Mesenchymal stem cell (in vitro differentiated cells and primary cell): ENCODE results near the gene MTA3.

Experiments
- DNase-seq: peaks from one replicate; pipeline ENCODE4 v3.0.0-alpha.2; 2013
- H2AFZ ChIP-seq: one replicate; pipeline ENCODE4 v1.6.1; 2013; ENCODE audit warnings: low read depth, mild to moderate bottlenecking, control low read depth, inconsistent platforms, low read length, moderate library complexity
- H2AK5ac ChIP-seq: 2 replicates; pipeline ENCODE4 v1.6.1; 2013; ENCODE audit warnings: low read length, moderate library complexity, mild to moderate bottlenecking, inconsistent platforms; ENCODE audit not compliant: severe bottlenecking
- H2BK120ac ChIP-seq: one replicate; pipeline ENCODE4 v1.6.1; 2013; ENCODE audit warnings: low read depth, mild to moderate bottlenecking, inconsistent platforms, low read length, moderate library complexity
- H2BK12ac ChIP-seq, 2 experiments: one replicate each; pipeline ENCODE4 v1.6.1; 2013; ENCODE audit warnings: inconsistent platforms in 2 of 2, low read length in 2 of 2, mild to moderate bottlenecking in 2 of 2, moderate library complexity in 2 of 2, control low read depth in 1 of 2
- H2BK15ac ChIP-seq: one replicate; pipeline ENCODE4 v1.6.1; 2013; ENCODE audit warnings: mild to moderate bottlenecking, low read depth, inconsistent platforms; ENCODE audit not compliant: poor library complexity, severe bottlenecking
- H2BK5ac ChIP-seq: 2 replicates; pipeline ENCODE4 v1.6.1; 2013; ENCODE audit warnings: low read depth, mild to moderate bottlenecking, low read length, control low read depth, inconsistent platforms; ENCODE audit not compliant: poor library complexity, severe bottlenecking
- H3K14ac ChIP-seq, 2 experiments: one replicate each; pipeline ENCODE4 v1.6.1; 2013; ENCODE audit warnings: inconsistent platforms in 2 of 2, low read length in 2 of 2, control low read depth in 1 of 2, mild to moderate bottlenecking in 1 of 2, moderate library complexity in 1 of 2
- H3K18ac ChIP-seq, 2 experiments: one replicate each; pipeline ENCODE4 v1.6.1; 2013; ENCODE audit warnings: inconsistent platforms in 2 of 2, low read length in 2 of 2, control low read depth in 1 of 2, low read depth in 1 of 2, mild to moderate bottlenecking in 1 of 2
- H3K23ac ChIP-seq, 2 experiments: one replicate each; pipeline ENCODE4 v1.6.1; 2013; ENCODE audit warnings: inconsistent platforms in 2 of 2, low read length in 2 of 2, mild to moderate bottlenecking in 2 of 2, moderate library complexity in 2 of 2, control low read depth in 1 of 2
- H3K27ac ChIP-seq: 2 replicates; pipeline ENCODE4 v1.5.1; 2013; ENCODE audit warnings: mild to moderate bottlenecking, moderate library complexity, low read length, control low read depth, inconsistent platforms; ENCODE audit not compliant: poor library complexity, severe bottlenecking
- H3K27me3 ChIP-seq, 2 experiments: 2 replicates each; pipeline versions ENCODE4 v1.6.1 to v1.7.0; 2013; ENCODE audit warnings: low read length in 2 of 2, mild to moderate bottlenecking in 2 of 2, moderate library complexity in 2 of 2, control low read depth in 1 of 2, inconsistent platforms in 1 of 2; ENCODE audit not compliant: control insufficient read depth in 1 of 2, insufficient read depth in 1 of 2
- H3K36me3 ChIP-seq, 2 experiments: 2 replicates each; pipeline versions ENCODE4 v1.6.1 to v1.7.0; 2013; ENCODE audit warnings: low read length in 2 of 2, control low read depth in 1 of 2, inconsistent platforms in 1 of 2, low read depth in 1 of 2, mild to moderate bottlenecking in 1 of 2; ENCODE audit not compliant: insufficient read depth in 2 of 2, control insufficient read depth in 1 of 2
- H3K4ac ChIP-seq, 2 experiments: one replicate each; pipeline ENCODE4 v1.6.1; 2013; ENCODE audit warnings: inconsistent platforms in 2 of 2, low read length in 2 of 2, mild to moderate bottlenecking in 2 of 2, moderate library complexity in 2 of 2, control low read depth in 1 of 2, low read depth in 1 of 2
- H3K4me1 ChIP-seq: 2 replicates; pipeline ENCODE4 v1.6.1; 2013; ENCODE audit warnings: low read depth, low read length, control low read depth; ENCODE audit not compliant: control insufficient read depth, insufficient read depth
- H3K4me2 ChIP-seq: 2 replicates; pipeline ENCODE4 v1.6.1; 2013; ENCODE audit warnings: low read length, mild to moderate bottlenecking, inconsistent platforms; ENCODE audit not compliant: poor library complexity, severe bottlenecking
- H3K4me3 ChIP-seq, 2 experiments: 2 replicates each; pipeline versions ENCODE4 v1.5.1 to v1.7.0; 2013; ENCODE audit warnings: low read length in 2 of 2, mild to moderate bottlenecking in 2 of 2, control low read depth in 1 of 2, low read depth in 1 of 2; ENCODE audit not compliant: insufficient read depth in 1 of 2
- H3K79me1 ChIP-seq: replicated peaks from 2 replicates; pipeline ENCODE4 v1.6.1; 2013; ENCODE audit warnings: mild to moderate bottlenecking, control low read depth, low read length, inconsistent platforms; ENCODE audit not compliant: poor library complexity, severe bottlenecking
- H3K9ac ChIP-seq: 2 replicates; pipeline ENCODE4 v1.7.0; 2013; ENCODE audit warnings: mild to moderate bottlenecking, low read length, moderate library complexity
- H3K9me3 ChIP-seq: 2 replicates; pipeline ENCODE4 v1.7.0; 2013; ENCODE audit warnings: mild to moderate bottlenecking, low read length; ENCODE audit not compliant: control insufficient read depth
- H4K8ac ChIP-seq: one replicate; pipeline ENCODE4 v1.6.1; 2013; ENCODE audit warnings: inconsistent platforms, mild to moderate bottlenecking, low read length, moderate library complexity
- H4K91ac ChIP-seq: one replicate; pipeline ENCODE4 v1.6.1; 2013; ENCODE audit warnings: mild to moderate bottlenecking, low read length, inconsistent platforms
- WGBS: methylation state at CpG from one replicate; pipeline ENCODE4 v1.1.7; 2013; ENCODE audit warnings: mixed read lengths; 5-methylcytosine and 5-hydroxymethylcytosine counted together

MTA3 gene

GRCh38 chr2:42775810-42776209 is 207.4 kb downstream of the MTA3 start:
- Histone ChIP-seq H3K4me2 (no peak overlapping the region), H3K9ac (no peak overlapping the region), H3K4ac (no peak overlapping the region), H4K8ac (no peak overlapping the region), H3K9me3 (no peaks in the 10 kb centered on the region), H3K4me3 (no peak overlapping the region), H2BK15ac (no peak overlapping the region), H3K23ac (no peak overlapping the region), H3K27ac (no peak overlapping the region), H2BK12ac (no peak overlapping the region), H3K14ac (no peak overlapping the region), H3K4me1 (no peaks in the 10 kb centered on the region), H3K36me3 (no peaks in the 10 kb centered on the region), H2AK5ac (no peak overlapping the region), H2BK120ac (no peak overlapping the region), H4K91ac (no peak overlapping the region), H3K27me3 (no peaks in the 10 kb centered on the region), H2AFZ (no peak overlapping the region), H3K18ac (no peak overlapping the region), H2BK5ac (no peak overlapping the region), H3K79me1 (no peaks in the 10 kb centered on the region)
- WGBS = 98% methylated on average over 2 of the region's 3 CpGs
- no peak for DNase-seq

DNA sequence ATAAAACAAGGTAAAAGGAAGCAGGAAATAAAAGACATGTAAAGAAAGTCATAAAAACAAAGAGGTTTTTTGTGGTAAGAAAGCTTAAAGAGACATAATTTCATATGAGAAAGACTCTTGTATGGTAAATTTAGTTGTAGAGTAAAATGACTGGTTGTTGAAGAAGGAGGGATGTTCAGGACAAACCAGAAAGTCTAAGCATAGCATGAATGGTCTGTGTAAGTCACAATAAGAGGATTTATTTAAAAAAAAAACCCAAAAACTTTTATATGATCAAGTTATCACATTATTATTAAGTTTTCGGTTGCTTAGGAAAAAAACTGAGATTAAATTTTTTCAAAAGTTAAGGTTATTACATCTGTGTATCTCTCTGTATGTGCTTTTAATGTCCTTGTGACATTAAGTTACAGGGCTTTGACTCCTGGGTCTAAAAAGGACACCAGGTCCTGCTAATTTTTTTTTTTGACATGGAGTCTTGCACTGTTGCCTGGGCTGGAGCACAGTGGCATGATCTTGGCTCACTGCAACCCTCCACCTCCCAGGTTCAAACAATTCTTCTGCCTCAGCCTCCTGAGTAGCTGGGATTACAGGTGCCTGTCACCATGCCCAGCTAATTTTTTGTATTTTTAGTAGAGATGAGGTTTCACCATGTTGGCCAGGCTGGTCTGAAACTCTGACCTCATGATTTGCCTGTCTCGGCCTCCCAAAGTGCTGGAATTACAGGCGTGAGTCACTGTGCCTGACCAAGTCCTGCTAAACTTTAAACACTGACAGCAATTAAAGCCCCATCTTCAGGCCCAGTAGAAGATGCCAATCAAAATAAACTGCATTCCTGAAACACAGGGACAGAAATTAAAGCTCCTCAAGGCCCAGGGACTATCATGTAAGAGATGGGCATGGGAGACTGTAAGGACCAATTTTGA is 209.7 kb downstream of the MTA3 start:
- Histone ChIP-seq H3K27me3 (no peaks in the 10 kb centered on the region), H3K14ac (no peak overlapping the region), H3K4me1 (no peaks in the 10 kb centered on the region), H3K27ac (no peak overlapping the region), H2AK5ac (no peak overlapping the region), H3K36me3 (no peaks in the 10 kb centered on the region), H3K9me3 (no peaks in the 10 kb centered on the region), H3K4me3 (no peak overlapping the region), H4K8ac (no peak overlapping the region), H4K91ac (no peak overlapping the region), H3K23ac (no peak overlapping the region), H3K4me2 (no peak overlapping the region), H2BK5ac (no peak overlapping the region), H3K79me1 (no peaks in the 10 kb centered on the region), H2BK15ac (no peak overlapping the region), H3K18ac (no peak overlapping the region), H2AFZ (no peak overlapping the region), H3K4ac (no peak overlapping the region), H2BK12ac (no peak overlapping the region), H3K9ac (no peak overlapping the region), H2BK120ac (no peak overlapping the region)
- no peak for DNase-seq
- WGBS = 88% methylated on average over 3 of the region's 3 CpGs

GRCh38 chr2:42781181-42781580 is 212.7 kb downstream of the MTA3 start:
- Histone ChIP-seq H3K9ac (no peak overlapping the region), H3K79me1 (no peaks in the 10 kb centered on the region), H3K27me3 (no peaks in the 10 kb centered on the region), H2BK5ac (no peak overlapping the region), H4K91ac (no peak overlapping the region), H3K23ac (no peak overlapping the region), H3K14ac (no peak overlapping the region), H2BK15ac (no peak overlapping the region), H3K4me3 (no peak overlapping the region), H4K8ac (no peak overlapping the region), H2AK5ac (no peak overlapping the region), H2AFZ (no peak overlapping the region), H3K4me2 (no peak overlapping the region), H3K9me3 (no peaks in the 10 kb centered on the region), H2BK120ac (no peak overlapping the region), H3K36me3 (no peaks in the 10 kb centered on the region), H2BK12ac (no peak overlapping the region), H3K4ac (no peak overlapping the region), H3K18ac (no peak overlapping the region), H3K27ac (no peak overlapping the region), H3K4me1 (no peaks in the 10 kb centered on the region)
- no peak for DNase-seq
- 33% methylated on average over 1 of the region's 1 CpG for WGBS

DNA sequence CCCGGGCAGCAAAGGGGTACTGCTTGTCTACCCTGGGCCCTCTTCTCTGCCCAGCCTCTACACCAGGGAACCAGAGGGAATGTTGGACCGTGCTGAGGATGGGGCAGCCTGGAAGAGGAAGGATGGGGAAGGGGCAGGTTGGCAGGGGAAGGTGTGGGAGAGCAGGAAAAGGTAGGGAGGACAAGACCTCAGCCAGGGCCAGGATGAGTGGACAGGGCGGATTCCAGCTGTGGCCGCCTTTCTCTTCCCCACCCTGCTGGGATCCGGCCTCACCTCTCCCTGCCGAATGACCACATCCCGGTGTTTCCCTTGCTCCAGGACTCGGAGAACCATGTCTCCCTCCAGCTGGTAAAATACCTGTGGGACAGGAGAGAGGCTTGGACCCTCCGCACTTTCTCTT is 215.1 kb downstream of the MTA3 start:
- H3K36me3 ChIP-seq = peaks cover 0 to 5% of the 10 kb centered on the region in 2 experiments
- H3K4me1 ChIP-seq = no peaks in the 10 kb centered on the region
- H3K4me3 ChIP-seq = no peak overlapping the region
- no peak overlapping the region for H2AK5ac ChIP-seq
- DNase-seq = no peak
- H3K4me2 ChIP-seq = no peak overlapping the region
- no peak overlapping the region for H2BK12ac ChIP-seq
- 88% methylated on average over 9 of the region's 9 CpGs for WGBS
- H3K27ac ChIP-seq = no peak overlapping the region
- no peaks in the 10 kb centered on the region for H3K79me1 ChIP-seq
- H3K27me3 ChIP-seq = peaks cover 5% of the 10 kb centered on the region in 2 experiments
- no peak overlapping the region for H3K9ac ChIP-seq
- no peak overlapping the region for H3K18ac ChIP-seq
- H2BK5ac ChIP-seq = no peak overlapping the region
- H3K9me3 ChIP-seq = no peaks in the 10 kb centered on the region
- no peak overlapping the region for H4K8ac ChIP-seq
- H2BK120ac ChIP-seq = no peak overlapping the region
- H2AFZ ChIP-seq = no peak overlapping the region
- H4K91ac ChIP-seq = peak overlapping the region; percentile 43
- H3K4ac ChIP-seq = no peak overlapping the region
- H3K14ac ChIP-seq = no peak overlapping the region
- no peak overlapping the region for H2BK15ac ChIP-seq
- no peak overlapping the region for H3K23ac ChIP-seq
